Suprapubic skin (tissue), 4 donors: Measurements from ENCODE around the gene MICAL2. TPM values are rescaled to one million over a fixed set of nuclear protein-coding genes. Genes with fewer than 3 reads are reported as not detected.

Source experiments
- DNase-seq, 2 donors: peaks; one replicate each; pipeline ENCODE4 v3.0.0-alpha.2; 2019; ENCODE audit warnings: low spot score in 2 of 2
- H3K27ac ChIP-seq: fragments of 200-600 bp; sonication (generic); one replicate; pipeline ENCODE4 v1.5.1; 2019
- H3K27me3 ChIP-seq: fragments of 200-600 bp; sonication (generic); one replicate; pipeline ENCODE4 v1.5.1; 2019
- H3K36me3 ChIP-seq: fragments of 200-600 bp; sonication (generic); one replicate; pipeline ENCODE4 v1.5.1; 2019
- H3K4me1 ChIP-seq: fragments of 200-600 bp; sonication (generic); one replicate; pipeline ENCODE4 v1.5.1; 2019
- H3K4me3 ChIP-seq: fragments of 200-600 bp; sonication (generic); one replicate; pipeline ENCODE4 v1.5.1; 2019; ENCODE audit warnings: mild to moderate bottlenecking
- H3K9me3 ChIP-seq: fragments of 200-600 bp; sonication (generic); one replicate; pipeline ENCODE4 v1.5.1; 2019
- CTCF ChIP-seq, 2 donors: fragments of 200-600 bp in 1 of 2; fragments of 450-650 bp in 1 of 2; sonication (generic) in 1 of 2; IDR thresholded peaks; one replicate each; pipeline ENCODE4 v1.5.1; 2016 to 2019; ENCODE audit warnings: antibody characterized with exemption in 2 of 2, mild to moderate bottlenecking in 1 of 2, moderate library complexity in 1 of 2
- EP300 ChIP-seq: sonication (generic); formaldehyde crosslinking; IDR thresholded peaks from one replicate; pipeline ENCODE4 v1.6.1; 2017; ENCODE audit warnings: antibody characterized with exemption
- POLR2A ChIP-seq, 2 donors: fragments of 450-650 bp; IDR thresholded peaks; one replicate each; pipeline ENCODE4 v1.6.1; 2017; ENCODE audit warnings: antibody characterized with exemption in 2 of 2, mild to moderate bottlenecking in 2 of 2, moderate library complexity in 2 of 2
- POLR2AphosphoS5 ChIP-seq, 3 donors: sonication (generic); formaldehyde crosslinking; IDR thresholded peaks; one replicate each; pipeline ENCODE4 v1.6.1; 2017; ENCODE audit warnings: antibody characterized with exemption in 3 of 3
- WGBS: methylation state at CpG from one replicate; pipeline ENCODE4 v1.1.5; 2018; 5-methylcytosine and 5-hydroxymethylcytosine counted together
- total RNA-seq, 4 donors: library from RNA; depleted of rRNA; stranded (reverse); fragments of >200 nt; gene quantifications; one replicate each; pipeline ENCODE4 v1.1.0, GENCODE V29; 2016

Gene MICAL2
- total RNA-seq, 4 donors from 2014 or later, result 117 to 232 (median 164) TPM

DNA sequence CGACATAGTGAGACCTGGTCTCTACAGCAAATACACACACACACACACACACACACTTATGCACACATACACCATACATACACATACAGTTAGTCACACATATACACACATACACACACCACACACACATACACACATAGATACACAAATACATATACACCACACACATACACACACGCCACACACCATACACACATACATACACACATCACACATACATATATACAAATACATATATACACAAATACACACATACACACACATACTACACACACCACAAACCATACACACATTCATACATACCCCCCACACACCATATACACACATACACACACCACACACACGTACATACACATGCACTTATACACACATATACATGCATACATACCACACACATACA is 57.7 kb downstream of the MICAL2 start:
- no peak overlapping the region for H3K4me3 ChIP-seq
- H3K27ac ChIP-seq, result no peak overlapping the region
- H3K4me1 ChIP-seq, result peaks cover 29% of the 10 kb centered on the region
- 92% methylated on average over 3 of the region's 3 CpGs for WGBS
- no peaks in the 10 kb centered on the region for H3K27me3 ChIP-seq
- DNase-seq, result no peak
- H3K9me3 ChIP-seq, result no peaks in the 10 kb centered on the region
- no peak for TF ChIP-seq POLR2AphosphoS5 (IDR thresholded peaks at IDR 0.05)
- peaks cover 5% of the 10 kb centered on the region for H3K36me3 ChIP-seq

- H3K4me3 ChIP-seq, result no peak overlapping the region
- H3K4me1 ChIP-seq, result peaks cover 13% of the 10 kb centered on the region
- WGBS, result 94% methylated on average over 3 of the region's 3 CpGs
- TF ChIP-seq EP300 (no peak), POLR2A (IDR thresholded peaks at IDR 0.05) (no peak), POLR2AphosphoS5 (IDR thresholded peaks at IDR 0.05) (no peak), CTCF (IDR thresholded peaks at IDR 0.05) (no peak)
- DNase-seq, result no peak
- no peaks in the 10 kb centered on the region for H3K36me3 ChIP-seq
- H3K9me3 ChIP-seq, result no peaks in the 10 kb centered on the region
- no peak overlapping the region for H3K27ac ChIP-seq
- no peaks in the 10 kb centered on the region for H3K27me3 ChIP-seq
Observed at GRCh38 chr11:12169822-12170221, 59.4 kb downstream of the MICAL2 start.

DNA sequence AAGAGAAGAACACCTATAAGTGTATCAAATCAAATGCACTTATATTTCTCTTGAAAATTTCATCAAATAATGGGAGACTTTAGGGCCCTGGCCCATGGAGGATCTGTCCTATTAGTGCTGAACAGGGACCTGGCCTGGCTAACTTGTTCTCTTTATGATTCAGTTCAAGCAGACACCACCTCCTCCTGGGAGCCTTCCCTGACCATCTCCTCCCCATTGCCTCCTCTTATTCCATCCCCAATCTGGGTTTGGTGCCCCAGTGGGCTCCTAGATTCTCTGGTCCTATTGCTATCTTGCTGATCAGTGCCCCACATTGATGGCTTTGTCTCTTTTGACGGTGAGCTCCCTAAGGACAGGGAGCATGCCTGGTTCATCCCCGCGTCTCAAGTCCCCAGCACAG is 60.1 kb downstream of the MICAL2 start:
- DNase-seq, result no peak
- 76% methylated on average over 3 of the region's 3 CpGs for WGBS
- H3K36me3 ChIP-seq, result no peaks in the 10 kb centered on the region
- peaks cover 13% of the 10 kb centered on the region for H3K4me1 ChIP-seq
- H3K4me3 ChIP-seq, result no peak overlapping the region
- H3K9me3 ChIP-seq, result no peaks in the 10 kb centered on the region
- no peaks in the 10 kb centered on the region for H3K27me3 ChIP-seq
- H3K27ac ChIP-seq, result no peak overlapping the region
- TF ChIP-seq POLR2A (IDR thresholded peaks at IDR 0.05) (no peak), CTCF (IDR thresholded peaks at IDR 0.05) (no peak), POLR2AphosphoS5 (IDR thresholded peaks at IDR 0.05) (no peak), EP300 (no peak)

DNA sequence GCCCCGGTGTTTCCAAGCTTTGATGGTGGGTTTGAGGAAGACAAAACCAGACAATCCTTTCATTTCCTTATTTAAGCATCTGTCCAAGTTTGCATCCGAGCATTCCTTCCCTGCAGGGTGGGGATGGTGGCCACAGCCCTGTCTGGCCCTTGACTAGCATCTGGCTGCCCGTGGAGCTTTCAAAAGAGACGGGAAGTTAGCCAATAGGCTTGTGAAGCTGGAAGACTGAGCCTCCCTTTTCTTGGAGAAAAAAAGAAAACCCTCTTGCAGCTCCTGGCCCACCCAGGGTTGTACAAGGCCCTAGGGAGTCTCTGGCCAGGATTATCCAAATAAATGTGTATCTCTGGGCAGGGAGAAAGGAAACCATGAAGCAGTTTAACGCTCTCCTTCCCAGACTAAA is 60.6 kb downstream of the MICAL2 start:
- no peak overlapping the region for H3K4me3 ChIP-seq
- WGBS, result 59% methylated on average over 5 of the region's 5 CpGs
- no peaks in the 10 kb centered on the region for H3K36me3 ChIP-seq
- H3K27ac ChIP-seq, result no peak overlapping the region
- no peak for TF ChIP-seq CTCF (IDR thresholded peaks at IDR 0.05)
- no peak for TF ChIP-seq POLR2A (IDR thresholded peaks at IDR 0.05)
- TF ChIP-seq EP300, result no peak
- no peak for TF ChIP-seq POLR2AphosphoS5 (IDR thresholded peaks at IDR 0.05)
- H3K4me1 ChIP-seq, result peaks cover 11% of the 10 kb centered on the region
- no peaks in the 10 kb centered on the region for H3K27me3 ChIP-seq
- no peaks in the 10 kb centered on the region for H3K9me3 ChIP-seq
- DNase-seq, result no peak

DNA sequence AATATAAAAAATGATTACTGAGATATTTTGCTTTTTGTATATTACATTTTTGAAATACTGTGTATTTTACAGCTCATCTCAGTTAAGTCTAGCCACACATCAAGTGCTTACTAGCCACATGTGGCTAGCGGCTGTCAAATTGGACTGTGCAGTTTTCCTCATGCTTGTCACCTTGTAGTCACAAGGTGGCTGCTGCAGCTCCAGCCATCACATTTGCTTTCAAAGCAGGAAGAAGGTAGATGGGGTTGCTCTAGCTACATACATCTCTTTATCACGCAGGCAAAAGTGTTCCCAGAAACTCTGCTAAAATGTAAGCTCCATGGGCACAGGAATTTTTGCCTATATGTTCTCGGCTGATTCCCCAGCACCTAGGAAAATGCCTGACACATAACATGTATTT is 61.5 kb downstream of the MICAL2 start:
- Histone ChIP-seq H3K27ac (no peak overlapping the region), H3K36me3 (no peaks in the 10 kb centered on the region), H3K4me3 (no peak overlapping the region), H3K9me3 (no peaks in the 10 kb centered on the region), H3K4me1 (peaks cover 10% of the 10 kb centered on the region), H3K27me3 (no peaks in the 10 kb centered on the region)
- TF ChIP-seq CTCF (IDR thresholded peaks at IDR 0.05) (no peak), EP300 (no peak), POLR2AphosphoS5 (IDR thresholded peaks at IDR 0.05) (no peak), POLR2A (IDR thresholded peaks at IDR 0.05) (no peak)
- WGBS, result 96% methylated on average over 3 of the region's 3 CpGs
- DNase-seq, result no peak

GRCh38 chr11:12172493-12173013 is 62.2 kb downstream of the MICAL2 start:
- 81% methylated on average over 3 of the region's 3 CpGs for WGBS
- peaks cover 10% of the 10 kb centered on the region for H3K4me1 ChIP-seq
- no peak for DNase-seq
- TF ChIP-seq POLR2AphosphoS5 (IDR thresholded peaks at IDR 0.05) (no peak), EP300 (no peak), CTCF (IDR thresholded peaks at IDR 0.05) (no peak), POLR2A (IDR thresholded peaks at IDR 0.05) (no peak)
- no peak overlapping the region for H3K4me3 ChIP-seq
- H3K27me3 ChIP-seq, result no peaks in the 10 kb centered on the region
- H3K9me3 ChIP-seq, result no peaks in the 10 kb centered on the region
- H3K27ac ChIP-seq, result no peak overlapping the region
- H3K36me3 ChIP-seq, result no peaks in the 10 kb centered on the region
